CD4-positive, alpha-beta memory T cell (primary cell): ENCODE data around the gene SYT8. TPM values are rescaled to one million over a fixed set of nuclear protein-coding genes. Genes with fewer than 3 reads are reported as not detected.
A peak's percentile ranks its signal among the peaks of the same experiment; 100 is the strongest.

Experiments
- CTCF ChIA-PET: fragments of 350-600 bp; sonication (Branson Sonifier 250); formaldehyde crosslinking; loops from one replicate; lab custom pipeline; 2021; ENCODE audit warnings: inconsistent platforms; ENCODE audit not compliant: partially characterized antibody; lab: Charles Lee
- POLR2A ChIA-PET: fragments of 350-600 bp; sonication (Branson Sonifier 250); formaldehyde crosslinking; loops from one replicate; lab custom pipeline; 2021; ENCODE audit not compliant: partially characterized antibody; lab: Charles Lee
- DNase-seq, 5 donors: peaks; one replicate each; pipeline versions ENCODE4 v3.0.0 to v3.0.0-alpha.2; 2020 to 2022; ENCODE audit warnings: mixed read lengths in 1 of 5
- H3K27ac ChIP-seq: one replicate; pipeline ENCODE4 v1.7.0; 2013; ENCODE audit warnings: low read depth, low read length
- H3K27me3 ChIP-seq: 2 replicates; pipeline ENCODE4 v1.7.0; 2013; ENCODE audit warnings: mild to moderate bottlenecking, low read length, moderate library complexity; ENCODE audit not compliant: insufficient read depth
- H3K36me3 ChIP-seq: 2 replicates; pipeline ENCODE4 v1.7.0; 2013; ENCODE audit warnings: mild to moderate bottlenecking, low read length, moderate library complexity; ENCODE audit not compliant: insufficient read depth
- H3K4me1 ChIP-seq: 2 replicates; pipeline ENCODE4 v1.7.0; 2013; ENCODE audit warnings: mild to moderate bottlenecking, low read length, moderate library complexity; ENCODE audit not compliant: insufficient read depth
- H3K4me3 ChIP-seq, 2 donors: one replicate each; pipeline ENCODE4 v1.7.0; 2013; ENCODE audit warnings: low read length in 2 of 2, mild to moderate bottlenecking in 1 of 2
- H3K9me3 ChIP-seq, 2 donors: one replicate each; pipeline ENCODE4 v1.7.0; 2013; ENCODE audit warnings: low read length in 2 of 2, control low read depth in 1 of 2; ENCODE audit not compliant: control insufficient read depth in 1 of 2
- H3K27ac Mint-ChIP-seq, 7 donors: one replicate each; pipeline ENCODE4 v1.8.0; 2020 to 2021; ENCODE audit warnings: mixed read lengths in 7 of 7, mild to moderate bottlenecking in 6 of 7, inconsistent platforms in 3 of 7, moderate library complexity in 3 of 7
- H3K27me3 Mint-ChIP-seq, 2 donors: one replicate each; pipeline ENCODE4 v1.8.0; 2020 to 2021; ENCODE audit warnings: mixed read lengths in 2 of 2
- H3K36me3 Mint-ChIP-seq, 2 donors: one replicate each; pipeline ENCODE4 v1.8.0; 2020 to 2021; ENCODE audit warnings: mixed read lengths in 2 of 2, inconsistent platforms in 1 of 2, mild to moderate bottlenecking in 1 of 2
- H3K4me1 Mint-ChIP-seq, 4 donors: one replicate each; pipeline ENCODE4 v1.8.0; 2020 to 2021; ENCODE audit warnings: mixed read lengths in 4 of 4, mild to moderate bottlenecking in 1 of 4
- H3K4me3 Mint-ChIP-seq, 8 donors: one replicate each; pipeline ENCODE4 v1.8.0; 2020 to 2021; ENCODE audit warnings: mixed read lengths in 8 of 8, mild to moderate bottlenecking in 7 of 8, moderate library complexity in 6 of 8, inconsistent platforms in 3 of 8
- H3K9me3 Mint-ChIP-seq, 8 donors: one replicate each; pipeline ENCODE4 v1.8.0; 2020 to 2021; ENCODE audit warnings: mixed read lengths in 8 of 8, mild to moderate bottlenecking in 5 of 8, inconsistent platforms in 3 of 8, moderate library complexity in 1 of 8
- intact Hi-C: fragments of 100-400 bp; cut with micrococcal nuclease; formaldehyde crosslinking; loops from one replicate; pipeline ENCODE4 v1.15.1; 2023
- polyA plus RNA-seq, 2 donors: library from polyadenylated mRNA; unstranded; fragments of 300-500 nt; fragmentation: Illumina TruSeq; gene quantifications; one replicate each; pipeline ENCODE4 v1.2.3, GENCODE V29; 2021
- total RNA-seq, 2 experiments: library from RNA; stranded (reverse); gene quantifications; one replicate each; pipeline ENCODE4 v1.2.3, GENCODE V29; 2021

The SYT8 gene
- total and polyA plus RNA-seq, 4 experiments from 2014 or later = not detected

- intact Hi-C loops = no loop called here
- H3K36me3 ChIP-seq = peaks cover 17% of the 10 kb centered on the region
- peaks cover 13% of the 10 kb centered on the region for H3K4me1 ChIP-seq
- H3K27ac ChIP-seq = no peak overlapping the region
- H3K27me3 Mint-ChIP-seq = no peaks in the 10 kb centered on the region
- peak overlapping the region in 2 of 7 donors; percentile 11 to 47 for H3K27ac Mint-ChIP-seq
- peak in 1 of 5 donors; percentile 31 for DNase-seq
- H3K4me3 ChIP-seq = no peak overlapping the region
- no peaks in the 10 kb centered on the region for H3K9me3 ChIP-seq
- CTCF ChIA-PET = interaction anchor here (1.2 kb wide), 1 partner anchor 272 kb away, joined by 3 read pairs; no protein-coding TSS in a partner anchor
- peaks cover 0 to 1% (median 0%) of the 10 kb centered on the region in 8 donors for H3K9me3 Mint-ChIP-seq
- POLR2A ChIA-PET = interaction anchor here (1.4 to 12.3 kb wide), 2 partner anchors 28 to 38 kb away, joined by 4 to 189 read pairs; partner anchors contain the start of gene LSP1
- no peaks in the 10 kb centered on the region for H3K27me3 ChIP-seq
- no peak overlapping the region for H3K4me3 Mint-ChIP-seq
- H3K4me1 Mint-ChIP-seq = peaks cover 4 to 23% (median 15%) of the 10 kb centered on the region in 4 donors
- H3K36me3 Mint-ChIP-seq = peaks cover 0 to 16% of the 10 kb centered on the region in 2 donors
Observed at GRCh38 chr11:1879342-1879940, 44.7 kb downstream of the SYT8 start.

GRCh38 chr11:1879941-1880720 is 45.3 kb downstream of the SYT8 start:
- Mint-ChIP-seq H3K4me3 (no peak overlapping the region), H3K36me3 (peaks cover 0 to 16% of the 10 kb centered on the region in 2 donors), H3K9me3 (peaks cover 0 to 1% (median 0%) of the 10 kb centered on the region in 8 donors), H3K27ac (peak overlapping the region in 3 of 7 donors; percentile 20 to 68 (median 62)), H3K4me1 (peaks cover 4 to 22% (median 14%) of the 10 kb centered on the region in 4 donors), H3K27me3 (no peaks in the 10 kb centered on the region)
- Histone ChIP-seq H3K4me3 (no peak overlapping the region), H3K27ac (no peak overlapping the region), H3K27me3 (no peaks in the 10 kb centered on the region), H3K4me1 (peaks cover 13% of the 10 kb centered on the region), H3K36me3 (peaks cover 24% of the 10 kb centered on the region), H3K9me3 (no peaks in the 10 kb centered on the region)
- ChIA-PET POLR2A (interaction anchor here (0.8 to 12.3 kb wide), 3 partner anchors 10 to 37 kb away, joined by 3 to 189 read pairs (median 4); partner anchors contain the start of gene LSP1), CTCF (interaction anchor here (2.5 to 4.2 kb wide), 2 partner anchors 28 to 157 kb away, joined by 6 to 46 read pairs; partner anchors contain the start of gene LSP1)
- intact Hi-C loops = loop anchor here (5.0 to 10.0 kb wide), 2 partner anchors 37 to 185 kb away; partner anchors contain the start of genes KRTAP5-6 and TNNT3
- DNase-seq = peak in 1 of 5 donors; percentile 29

- H3K27me3 Mint-ChIP-seq = no peaks in the 10 kb centered on the region
- Histone ChIP-seq H3K9me3 (no peaks in the 10 kb centered on the region), H3K4me3 (no peak overlapping the region), H3K4me1 (peaks cover 15% of the 10 kb centered on the region), H3K36me3 (peaks cover 31% of the 10 kb centered on the region), H3K27ac (no peak overlapping the region), H3K27me3 (no peaks in the 10 kb centered on the region)
- ChIA-PET CTCF (interaction anchor here (1.2 to 4.2 kb wide), 4 partner anchors 29 to 270 kb away, joined by 3 to 46 read pairs (median 12); partner anchors contain the start of genes LSP1 and TNNI2), POLR2A (interaction anchor here (0.6 to 12.3 kb wide), 5 partner anchors 9 to 45 kb away, joined by 3 to 189 read pairs (median 5); partner anchors contain the start of gene LSP1)
- peak in 1 of 5 donors; percentile 25 for DNase-seq
- intact Hi-C loops = loop anchor here (5.0 to 10.0 kb wide), 2 partner anchors 36 to 186 kb away; partner anchors contain the start of genes KRTAP5-6 and TNNT3
- no peaks in the 10 kb centered on the region for H3K9me3 Mint-ChIP-seq
- peak overlapping the region in 6 of 7 donors; percentile 10 to 68 (median 42) for H3K27ac Mint-ChIP-seq
- peaks cover 0 to 13% of the 10 kb centered on the region in 2 donors for H3K36me3 Mint-ChIP-seq
- H3K4me3 Mint-ChIP-seq = no peak overlapping the region
- peaks cover 2 to 18% (median 10%) of the 10 kb centered on the region in 4 donors for H3K4me1 Mint-ChIP-seq
Observed at GRCh38 chr11:1880746-1881441, 46.1 kb downstream of the SYT8 start.

- Histone ChIP-seq H3K9me3 (no peaks in the 10 kb centered on the region), H3K27ac (no peak overlapping the region), H3K36me3 (peaks cover 38% of the 10 kb centered on the region), H3K27me3 (no peaks in the 10 kb centered on the region), H3K4me1 (peaks cover 18% of the 10 kb centered on the region), H3K4me3 (no peak overlapping the region)
- peaks cover 0 to 13% of the 10 kb centered on the region in 2 donors for H3K36me3 Mint-ChIP-seq
- H3K27me3 Mint-ChIP-seq = no peaks in the 10 kb centered on the region
- peak overlapping the region in 3 of 7 donors; percentile 47 to 64 (median 59) for H3K27ac Mint-ChIP-seq
- intact Hi-C loops = loop anchor here (1.0 to 10.0 kb wide), 5 partner anchors 28 to 270 kb away; partner anchors contain the start of genes KRTAP5-6, LSP1 and TNNT3
- POLR2A ChIA-PET = interaction anchor here (0.6 to 12.3 kb wide), 10 partner anchors 8 to 188 kb away, joined by 3 to 189 read pairs (median 4); partner anchors contain the start of genes LSP1 and PRR33
- H3K4me1 Mint-ChIP-seq = peaks cover 2 to 18% (median 10%) of the 10 kb centered on the region in 4 donors
- CTCF ChIA-PET = interaction anchor here (0.6 to 4.2 kb wide), 23 partner anchors 10 to 345 kb away, joined by 3 to 46 read pairs (median 4); partner anchors contain the start of genes LSP1, PRR33 and TNNI2
- peak in 2 of 5 donors; percentile 15 to 34 for DNase-seq
- no peaks in the 10 kb centered on the region for H3K9me3 Mint-ChIP-seq
- no peak overlapping the region for H3K4me3 Mint-ChIP-seq
Observed at GRCh38 chr11:1881442-1882264, 46.9 kb downstream of the SYT8 start.

GRCh38 chr11:1882265-1883238 is 47.8 kb downstream of the SYT8 start:
- peak overlapping the region; percentile 20 for H3K27ac ChIP-seq
- intact Hi-C loops = loop anchor here (1.0 to 10.0 kb wide), 5 partner anchors 29 to 269 kb away; partner anchors contain the start of genes KRTAP5-6, LSP1 and TNNT3
- H3K27ac Mint-ChIP-seq = peak overlapping the region in 4 of 7 donors; percentile 12 to 64 (median 54)

More at GRCh38 chr11:1882265-1883238, 47.8 kb downstream of the SYT8 start:
- H3K4me3 ChIP-seq = no peak overlapping the region
- Mint-ChIP-seq H3K4me1 (peaks cover 2 to 16% (median 8%) of the 10 kb centered on the region in 4 donors), H3K36me3 (peaks cover 2 to 13% of the 10 kb centered on the region in 2 donors), H3K9me3 (no peaks in the 10 kb centered on the region), H3K4me3 (no peak overlapping the region), H3K27me3 (no peaks in the 10 kb centered on the region)
- H3K27me3 ChIP-seq = no peaks in the 10 kb centered on the region
- H3K9me3 ChIP-seq = no peaks in the 10 kb centered on the region
- H3K4me1 ChIP-seq = peaks cover 22% of the 10 kb centered on the region
- POLR2A ChIA-PET = interaction anchor here (0.6 to 12.3 kb wide), 8 partner anchors 9 to 189 kb away, joined by 3 to 189 read pairs (median 6); partner anchors contain the start of genes LSP1 and PRR33
- H3K36me3 ChIP-seq = peaks cover 42% of the 10 kb centered on the region
- CTCF ChIA-PET = interaction anchor here (0.6 to 4.2 kb wide), 25 partner anchors 9 to 346 kb away, joined by 3 to 46 read pairs (median 4); partner anchors contain the start of genes LSP1, PRR33 and TNNI2
- DNase-seq = peak; percentile 69 to 79 (median 72)
